ENCODE data around the gene C10orf53. TPM values are rescaled to one million over a fixed set of nuclear protein-coding genes. Genes with fewer than 3 reads are reported as not detected.
"Not testable (repeated sequence)": the region's sequence is repeated elsewhere in the genome, so short reads cannot be mapped to it uniquely, and the experiment has no call there.

The C10orf53 gene
- total and polyA plus RNA-seq, 4 donors: not detected

DNA sequence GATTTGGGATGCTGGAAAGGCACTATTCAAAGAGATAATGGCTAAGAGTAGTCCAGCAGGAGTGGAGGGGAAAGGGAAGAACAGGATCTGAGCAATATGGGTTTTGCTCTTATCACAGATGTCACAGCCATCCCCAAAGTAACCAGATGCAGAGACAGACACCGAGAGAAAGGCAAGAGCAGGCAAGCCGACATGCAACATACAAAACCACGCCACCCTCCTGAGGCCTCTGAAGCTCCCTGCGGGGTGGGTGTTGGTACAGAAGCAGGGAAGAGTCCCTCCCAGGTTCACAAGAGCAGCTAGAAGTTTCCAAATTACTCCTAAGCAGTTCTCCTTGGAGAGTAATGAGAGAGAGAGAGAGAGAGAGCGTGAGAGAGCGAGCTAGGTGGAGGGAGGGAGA is 10.8 kb upstream of the C10orf53 start:
- WGBS, 2 donors: 71 to 75% methylated on average over 6 of the region's 6 CpGs
- no peaks in the 10 kb centered on the region for H3K9me3 ChIP-seq (ENCODE audit: control insufficient read depth, low read length)

GRCh38 chr10:49678827-49679479 is 498 bp upstream of the C10orf53 start:
- Histone ChIP-seq H3K4me1 (ENCODE audit: control insufficient read depth in 1 of 2, insufficient read depth in 2 of 2, low read length in 2 of 2) (no peaks in the 10 kb centered on the region), H3K36me3 (ENCODE audit: control insufficient read depth in 1 of 2, insufficient read depth in 2 of 2, low read length in 1 of 2) (no peaks in the 10 kb centered on the region), H3K9me3 (ENCODE audit: control insufficient read depth, low read length) (peaks cover 6% of the 10 kb centered on the region), H3K4me3 (ENCODE audit: low read length in 2 of 2) (no peak overlapping the region), H3K27me3 (ENCODE audit: control insufficient read depth in 1 of 2, insufficient read depth in 2 of 2, low read length in 1 of 2) (no peaks in the 10 kb centered on the region), H3K27ac (ENCODE audit: low read depth in 1 of 2, low read length in 2 of 2) (no peak overlapping the region)
- intact Hi-C loops (cut with DNase I): no loop called here
- no peak for ATAC-seq (ENCODE audit: low FRiP score)
- DNase-seq: no peak
- 13% methylated on average over 19 of the region's 19 CpGs for WGBS, 2 donors

More for the DNA sequence above, 10.8 kb upstream of the C10orf53 start:
- Histone ChIP-seq H3K4me1 (ENCODE audit: control insufficient read depth in 1 of 2, insufficient read depth in 2 of 2, low read length in 2 of 2) (no peaks in the 10 kb centered on the region), H3K4me3 (ENCODE audit: low read length in 2 of 2) (no peak overlapping the region), H3K27ac (ENCODE audit: low read depth in 1 of 2, low read length in 2 of 2) (no peak overlapping the region), H3K36me3 (ENCODE audit: control insufficient read depth in 1 of 2, insufficient read depth in 2 of 2, low read length in 1 of 2) (no peaks in the 10 kb centered on the region), H3K27me3 (ENCODE audit: control insufficient read depth in 1 of 2, insufficient read depth in 2 of 2, low read length in 1 of 2) (no peaks in the 10 kb centered on the region)
- no peak for DNase-seq
- intact Hi-C loops (cut with DNase I): no loop called here
- no peak for ATAC-seq (ENCODE audit: low FRiP score)

DNA sequence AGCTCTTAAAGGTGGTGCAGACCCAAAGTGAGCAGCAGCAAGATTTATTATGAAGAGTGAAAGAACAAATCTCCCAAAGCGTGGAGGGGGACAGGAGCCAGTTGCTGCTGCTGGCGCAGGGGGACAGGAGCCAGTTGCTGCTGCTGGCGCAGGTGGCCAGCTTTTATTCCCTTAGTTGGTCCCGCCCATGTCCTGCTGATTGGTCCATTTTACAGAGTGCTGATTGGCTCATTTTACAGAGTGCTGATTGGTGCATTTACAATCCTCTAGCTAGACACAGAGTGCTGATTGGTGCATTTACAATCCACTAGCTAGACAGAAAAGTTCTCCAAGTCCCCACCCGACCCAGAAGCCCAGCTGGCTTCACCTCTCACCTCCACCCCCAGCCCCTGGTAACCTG is 3.0 kb downstream of the C10orf53 start:
- H3K36me3 ChIP-seq (ENCODE audit: control insufficient read depth in 1 of 2, insufficient read depth in 2 of 2, low read length in 1 of 2); H3K9me3 ChIP-seq (ENCODE audit: control insufficient read depth, low read length); H3K4me1 ChIP-seq (ENCODE audit: control insufficient read depth in 1 of 2, insufficient read depth in 2 of 2, low read length in 2 of 2); DNase-seq; ATAC-seq (ENCODE audit: low FRiP score); H3K27me3 ChIP-seq (ENCODE audit: control insufficient read depth in 1 of 2, insufficient read depth in 2 of 2, low read length in 1 of 2); H3K4me3 ChIP-seq (ENCODE audit: low read length in 2 of 2); H3K27ac ChIP-seq (ENCODE audit: low read depth in 1 of 2, low read length in 2 of 2); intact Hi-C loops (cut with DNase I): not testable (repeated sequence)
- 71 to 77% methylated on average over 5 of the region's 5 CpGs for WGBS, 2 donors

DNA sequence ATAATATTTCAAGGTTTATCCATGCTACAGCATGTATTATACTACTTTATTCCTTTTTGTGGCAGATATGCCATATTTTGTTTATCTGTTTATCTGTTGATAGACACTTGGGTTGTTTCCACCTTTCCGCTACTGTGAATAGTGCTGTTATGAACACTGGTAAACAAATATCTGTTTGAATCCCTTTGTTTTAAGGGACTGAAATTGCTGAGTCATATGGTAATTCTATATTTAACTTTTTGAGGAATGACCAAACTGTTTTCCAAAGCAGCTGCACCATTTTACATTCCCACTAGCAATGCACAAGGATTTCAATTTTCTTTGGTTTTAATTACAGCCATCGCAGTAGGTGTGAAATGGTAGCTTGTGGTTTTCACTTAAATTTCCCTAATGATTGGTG is 3.4 kb downstream of the C10orf53 start:
- H3K9me3 ChIP-seq (ENCODE audit: control insufficient read depth, low read length): peaks cover 9% of the 10 kb centered on the region
- WGBS, 2 donors: 87 to 95% methylated on average over 2 of the region's 2 CpGs
- intact Hi-C loops (cut with DNase I): no loop called here
- H3K4me1 ChIP-seq (ENCODE audit: control insufficient read depth in 1 of 2, insufficient read depth in 2 of 2, low read length in 2 of 2): no peaks in the 10 kb centered on the region
- H3K36me3 ChIP-seq (ENCODE audit: control insufficient read depth in 1 of 2, insufficient read depth in 2 of 2, low read length in 1 of 2): no peaks in the 10 kb centered on the region
- H3K27me3 ChIP-seq (ENCODE audit: control insufficient read depth in 1 of 2, insufficient read depth in 2 of 2, low read length in 1 of 2): no peaks in the 10 kb centered on the region
- H3K27ac ChIP-seq (ENCODE audit: low read depth in 1 of 2, low read length in 2 of 2): no peak overlapping the region
- no peak for DNase-seq
- H3K4me3 ChIP-seq (ENCODE audit: low read length in 2 of 2): no peak overlapping the region
- ATAC-seq (ENCODE audit: low FRiP score): no peak

DNA sequence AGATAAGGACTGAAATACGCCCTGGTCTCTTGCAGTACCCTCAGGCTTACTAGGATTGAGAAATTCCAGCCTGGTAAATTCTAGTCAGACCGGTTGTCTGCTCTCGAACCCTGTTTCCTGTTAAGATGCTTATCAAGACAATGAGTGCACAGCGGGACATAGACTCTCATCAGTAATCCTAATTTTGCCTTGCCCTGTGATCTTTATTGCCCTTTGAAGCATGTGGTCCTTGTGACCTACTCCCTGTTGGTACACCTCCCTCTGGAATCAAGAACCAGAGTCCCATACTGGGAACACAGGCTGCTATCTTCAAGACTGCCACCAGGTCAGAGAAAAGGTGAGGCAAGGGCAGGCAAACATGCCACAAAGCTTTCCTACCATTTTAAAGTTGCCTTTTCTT is 7.2 kb downstream of the C10orf53 start:
- H3K9me3 ChIP-seq (ENCODE audit: control insufficient read depth, low read length): peaks cover 5% of the 10 kb centered on the region
- ATAC-seq (ENCODE audit: low FRiP score): no peak
- intact Hi-C loops (cut with DNase I): no loop called here
- no peak overlapping the region for H3K4me3 ChIP-seq (ENCODE audit: low read length in 2 of 2)
- no peak for DNase-seq
- no peaks in the 10 kb centered on the region for H3K27me3 ChIP-seq (ENCODE audit: control insufficient read depth in 1 of 2, insufficient read depth in 2 of 2, low read length in 1 of 2)
- H3K27ac ChIP-seq (ENCODE audit: low read depth in 1 of 2, low read length in 2 of 2): no peak overlapping the region
- H3K4me1 ChIP-seq (ENCODE audit: control insufficient read depth in 1 of 2, insufficient read depth in 2 of 2, low read length in 2 of 2): no peaks in the 10 kb centered on the region
- no peaks in the 10 kb centered on the region for H3K36me3 ChIP-seq (ENCODE audit: control insufficient read depth in 1 of 2, insufficient read depth in 2 of 2, low read length in 1 of 2)
- 63 to 70% methylated on average over 4 of the region's 4 CpGs for WGBS, 2 donors

GRCh38 chr10:49688261-49688846 is 8.9 kb downstream of the C10orf53 start:
- 10 to 16% methylated on average over 8 of the region's 8 CpGs for WGBS, 2 donors
- Histone ChIP-seq H3K36me3 (ENCODE audit: control insufficient read depth in 1 of 2, insufficient read depth in 2 of 2, low read length in 1 of 2) (no peaks in the 10 kb centered on the region), H3K4me1 (ENCODE audit: control insufficient read depth in 1 of 2, insufficient read depth in 2 of 2, low read length in 2 of 2) (no peaks in the 10 kb centered on the region), H3K4me3 (ENCODE audit: low read length in 2 of 2) (no peak overlapping the region), H3K27me3 (ENCODE audit: control insufficient read depth in 1 of 2, insufficient read depth in 2 of 2, low read length in 1 of 2) (no peaks in the 10 kb centered on the region), H3K9me3 (ENCODE audit: control insufficient read depth, low read length) (peaks cover 6% of the 10 kb centered on the region), H3K27ac (ENCODE audit: low read depth in 1 of 2, low read length in 2 of 2) (no peak overlapping the region)
- ATAC-seq (ENCODE audit: low FRiP score) (no peak), DNase-seq (no peak)
- intact Hi-C loops (cut with DNase I): no loop called here

GRCh38 chr10:49688920-49689319 is 9.5 kb downstream of the C10orf53 start:
- intact Hi-C loops (cut with DNase I): no loop called here
- ATAC-seq (ENCODE audit: low FRiP score) (no peak), DNase-seq (no peak)
- Histone ChIP-seq H3K36me3 (ENCODE audit: control insufficient read depth in 1 of 2, insufficient read depth in 2 of 2, low read length in 1 of 2) (no peaks in the 10 kb centered on the region), H3K27me3 (ENCODE audit: control insufficient read depth in 1 of 2, insufficient read depth in 2 of 2, low read length in 1 of 2) (no peaks in the 10 kb centered on the region), H3K9me3 (ENCODE audit: control insufficient read depth, low read length) (peaks cover 9% of the 10 kb centered on the region), H3K4me3 (ENCODE audit: low read length in 2 of 2) (no peak overlapping the region), H3K4me1 (ENCODE audit: control insufficient read depth in 1 of 2, insufficient read depth in 2 of 2, low read length in 2 of 2) (no peaks in the 10 kb centered on the region), H3K27ac (ENCODE audit: low read depth in 1 of 2, low read length in 2 of 2) (no peak overlapping the region)
- WGBS, 2 donors: 16 to 26% methylated on average over 7 of the region's 7 CpGs

GRCh38 chr10:49689882-49690510 is 10.5 kb downstream of the C10orf53 start:
- Histone ChIP-seq H3K27ac (ENCODE audit: low read depth in 1 of 2, low read length in 2 of 2) (no peak overlapping the region), H3K4me1 (ENCODE audit: control insufficient read depth in 1 of 2, insufficient read depth in 2 of 2, low read length in 2 of 2) (no peaks in the 10 kb centered on the region), H3K36me3 (ENCODE audit: control insufficient read depth in 1 of 2, insufficient read depth in 2 of 2, low read length in 1 of 2) (no peaks in the 10 kb centered on the region), H3K27me3 (ENCODE audit: control insufficient read depth in 1 of 2, insufficient read depth in 2 of 2, low read length in 1 of 2) (no peaks in the 10 kb centered on the region), H3K9me3 (ENCODE audit: control insufficient read depth, low read length) (peaks cover 9% of the 10 kb centered on the region), H3K4me3 (ENCODE audit: low read length in 2 of 2) (no peak overlapping the region)
- ATAC-seq (ENCODE audit: low FRiP score) (no peak), DNase-seq (no peak)
- 25 to 29% methylated on average over 12 of the region's 12 CpGs for WGBS, 2 donors
- intact Hi-C loops (cut with DNase I): no loop called here

Measured in aorta (tissue), 5 donors.